ENCODE measurements around the gene TMPRSS3.

The TMPRSS3 gene

GRCh38 chr21:42370894-42371654, 24.8 kb downstream of the TMPRSS3 start:
- H3K4me3 ChIP-seq (ENCODE audit: low read depth, low read length): no peak overlapping the region
- TF ChIP-seq CTCF (IDR thresholded peaks at IDR 0.05; ENCODE audit: insufficient read depth, low read depth, low read length, missing control alignments): no peak
- no peak for DNase-seq (ENCODE audit: low read depth)

GRCh38 chr21:42369821-42370220, 26.0 kb downstream of the TMPRSS3 start:
- DNase-seq (ENCODE audit: low read depth): no peak
- no peak for TF ChIP-seq CTCF (IDR thresholded peaks at IDR 0.05; ENCODE audit: insufficient read depth, low read depth, low read length, missing control alignments)
- no peak overlapping the region for H3K4me3 ChIP-seq (ENCODE audit: low read depth, low read length)

GRCh38 chr21:42367367-42368165, 28.3 kb downstream of the TMPRSS3 start:
- no peak overlapping the region for H3K4me3 ChIP-seq (ENCODE audit: low read depth, low read length)
- TF ChIP-seq CTCF (IDR thresholded peaks at IDR 0.05; ENCODE audit: insufficient read depth, low read depth, low read length, missing control alignments): no peak
- DNase-seq (ENCODE audit: low read depth): no peak

- no peak for TF ChIP-seq CTCF (IDR thresholded peaks at IDR 0.05; ENCODE audit: insufficient read depth, low read depth, low read length, missing control alignments)
- H3K4me3 ChIP-seq (ENCODE audit: low read depth, low read length): no peak within 1 kb of the TSS
- DNase-seq (ENCODE audit: low read depth): no peak
Observed at GRCh38 chr21:42366292-42367010, 29.4 kb downstream of the TMPRSS3 start, which contains the start of gene TFF1. TFF1 (minus strand) TSS chr21:42366535; CDS start chr21:42366495, 40 bp downstream.

- no peak for DNase-seq (ENCODE audit: low read depth)
- TF ChIP-seq CTCF (IDR thresholded peaks at IDR 0.05; ENCODE audit: insufficient read depth, low read depth, low read length, missing control alignments): no peak
- no peak overlapping the region for H3K4me3 ChIP-seq (ENCODE audit: low read depth, low read length)
Observed at GRCh38 chr21:42365770-42366169, 30.1 kb downstream of the TMPRSS3 start.

- no peak overlapping the region for H3K4me3 ChIP-seq (ENCODE audit: low read depth, low read length)
Observed at GRCh38 chr21:42364304-42364865, 31.5 kb downstream of the TMPRSS3 start.

More at GRCh38 chr21:42364304-42364865, 31.5 kb downstream of the TMPRSS3 start:
- DNase-seq (ENCODE audit: low read depth): no peak
- TF ChIP-seq CTCF (IDR thresholded peaks at IDR 0.05; ENCODE audit: insufficient read depth, low read depth, low read length, missing control alignments): no peak
